Measurements from ENCODE around the gene AP5Z1. TPM values are rescaled to one million over a fixed set of nuclear protein-coding genes. Genes with fewer than 3 reads are reported as not detected.

The AP5Z1 gene, protein sequence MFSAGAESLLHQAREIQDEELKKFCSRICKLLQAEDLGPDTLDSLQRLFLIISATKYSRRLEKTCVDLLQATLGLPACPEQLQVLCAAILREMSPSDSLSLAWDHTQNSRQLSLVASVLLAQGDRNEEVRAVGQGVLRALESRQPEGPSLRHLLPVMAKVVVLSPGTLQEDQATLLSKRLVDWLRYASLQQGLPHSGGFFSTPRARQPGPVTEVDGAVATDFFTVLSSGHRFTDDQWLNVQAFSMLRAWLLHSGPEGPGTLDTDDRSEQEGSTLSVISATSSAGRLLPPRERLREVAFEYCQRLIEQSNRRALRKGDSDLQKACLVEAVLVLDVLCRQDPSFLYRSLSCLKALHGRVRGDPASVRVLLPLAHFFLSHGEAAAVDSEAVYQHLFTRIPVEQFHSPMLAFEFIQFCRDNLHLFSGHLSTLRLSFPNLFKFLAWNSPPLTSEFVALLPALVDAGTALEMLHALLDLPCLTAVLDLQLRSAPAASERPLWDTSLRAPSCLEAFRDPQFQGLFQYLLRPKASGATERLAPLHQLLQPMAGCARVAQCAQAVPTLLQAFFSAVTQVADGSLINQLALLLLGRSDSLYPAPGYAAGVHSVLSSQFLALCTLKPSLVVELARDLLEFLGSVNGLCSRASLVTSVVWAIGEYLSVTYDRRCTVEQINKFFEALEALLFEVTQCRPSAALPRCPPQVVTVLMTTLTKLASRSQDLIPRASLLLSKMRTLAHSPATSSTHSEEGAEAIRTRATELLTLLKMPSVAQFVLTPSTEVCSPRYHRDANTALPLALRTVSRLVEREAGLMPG
- 33.8 and 39.9 TPM in 2 replicates for total RNA-seq

DNA sequence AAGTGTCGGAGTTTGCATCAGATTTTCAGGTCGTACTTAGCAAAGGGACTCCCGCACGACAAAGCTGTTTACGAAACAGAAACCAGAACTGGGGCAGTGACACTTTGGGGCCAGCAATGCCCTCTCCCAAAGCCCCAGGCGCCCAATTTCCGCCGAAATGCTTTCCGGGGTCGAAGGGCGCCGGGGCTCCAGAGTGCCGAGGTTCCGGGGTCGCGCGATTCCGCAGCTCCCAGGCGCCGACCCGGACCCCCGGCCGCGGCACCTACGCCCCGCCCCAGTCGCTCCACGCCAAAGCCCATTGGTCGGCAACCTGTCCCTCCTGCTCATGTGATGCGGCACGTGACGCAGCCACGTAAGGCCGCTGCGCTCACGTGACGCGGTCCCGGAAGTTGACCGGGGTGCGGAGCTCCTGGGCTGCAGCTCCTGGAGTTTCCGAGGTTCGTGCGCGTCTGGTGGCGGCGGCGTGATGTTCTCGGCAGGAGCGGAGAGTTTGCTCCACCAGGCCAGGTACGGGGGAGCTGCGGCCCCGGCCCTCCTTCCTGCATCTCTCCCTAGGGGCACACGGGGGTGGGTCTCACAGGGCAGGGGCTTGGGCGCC is at the start of gene AP5Z1:
AP5Z1 (plus strand) TSS at position 374 of the 598 bp plus-strand sequence; CDS start at position 467, 93 bp downstream.

Small RNAs within 50 kb of the gene (small RNA-seq; reads per million reads assigned to genes)
- gene MIR4656 (not detected), gene RF00019 (not detected)

Other genes with a start within 250 kb of the AP5Z1 start
- gene FOXK1, start 93.3 kb upstream of the AP5Z1 start, total RNA-seq = 33.2 and 34.1 TPM in 2 replicates
- gene PAPOLB, start 86.4 kb downstream of the AP5Z1 start, total RNA-seq = 0.22 and 0.39 TPM in 2 replicates
- gene RADIL, start 108.1 kb downstream of the AP5Z1 start, total RNA-seq = 1.0 and 1.6 TPM in 2 replicates
- gene MMD2, start 183.6 kb downstream of the AP5Z1 start, total RNA-seq = not detected in 2 replicates

All from articular chondrocyte of knee joint (primary cell).